Smooth muscle cell (in vitro differentiated cells): ENCODE results near the gene TRANK1. TPM values are rescaled to one million over a fixed set of nuclear protein-coding genes. Genes with fewer than 3 reads are reported as not detected.

Experiments used
- DNase-seq: peaks from one replicate; lab custom pipeline; 2025; ENCODE audit not compliant: unreplicated experiment; lab: John Stamatoyannopoulos, UW
- H2AFZ ChIP-seq: fragments of 200-600 bp; sonication (generic); 2 replicates; pipeline ENCODE4 v1.6.0; 2016; ENCODE audit warnings: antibody characterized with exemption, low read depth, mild to moderate bottlenecking
- H3F3A ChIP-seq: fragments of 200-600 bp; sonication (generic); 2 replicates; pipeline ENCODE4 v1.6.0; 2017; ENCODE audit warnings: antibody characterized with exemption, low read depth
- H3K27ac ChIP-seq: fragments of 200-600 bp; sonication (generic); 2 replicates; pipeline ENCODE4 v1.5.1; 2016; ENCODE audit warnings: low read depth, mild to moderate bottlenecking
- H3K27me3 ChIP-seq: fragments of 200-600 bp; sonication (generic); 2 replicates; pipeline ENCODE4 v1.6.1; 2016; ENCODE audit warnings: low read depth, mild to moderate bottlenecking
- H3K36me3 ChIP-seq: fragments of 200-600 bp; sonication (generic); 2 replicates; pipeline ENCODE4 v1.5.1; 2016; ENCODE audit warnings: low read depth
- H3K4me1 ChIP-seq: fragments of 200-600 bp; sonication (generic); 2 replicates; pipeline ENCODE4 v1.5.1; 2016; ENCODE audit warnings: low read depth
- H3K4me2 ChIP-seq: fragments of 200-600 bp; sonication (generic); 2 replicates; pipeline ENCODE4 v1.6.0; 2016; ENCODE audit warnings: mild to moderate bottlenecking
- H3K4me3 ChIP-seq: fragments of 200-600 bp; sonication (generic); 2 replicates; pipeline ENCODE4 v1.5.1; 2016; ENCODE audit warnings: mild to moderate bottlenecking
- H3K79me2 ChIP-seq: fragments of 200-600 bp; sonication (generic); 2 replicates; pipeline ENCODE4 v1.6.0; 2016; ENCODE audit warnings: low read depth, mild to moderate bottlenecking
- H3K9ac ChIP-seq: fragments of 200-600 bp; sonication (generic); 2 replicates; pipeline ENCODE4 v1.6.0; 2016; ENCODE audit warnings: low read depth
- H3K9me3 ChIP-seq: fragments of 200-600 bp; sonication (generic); replicated peaks from 2 replicates; pipeline ENCODE4 v1.5.1; 2016; ENCODE audit warnings: low read depth
- H4K20me1 ChIP-seq: fragments of 200-600 bp; sonication (generic); 2 replicates; pipeline ENCODE4 v1.6.0; 2016; ENCODE audit warnings: low read depth
- WGBS: methylation state at CpG from one replicate; pipeline ENCODE4 v1.1.7; 2016; ENCODE audit warnings: low lambda C conversion rate; 5-methylcytosine and 5-hydroxymethylcytosine counted together
- polyA plus RNA-seq: library from polyadenylated mRNA; unstranded; fragments of >200 nt; fragmentation: Nextera tagmentation; extraction: Ambion mirVana; gene quantifications from 2 replicates; pipeline ENCODE4 v1.2.1, GENCODE V29; 2016
- total RNA-seq: library from RNA; depleted of rRNA; stranded (reverse); fragments of >200 nt; gene quantifications from 2 replicates; pipeline ENCODE4 v1.2.3, GENCODE V29; 2014
- TF ChIP-seq, protein P1 (sequence below): fragments of 200-600 bp; sonication (generic); IDR thresholded peaks from 2 replicates; pipeline ENCODE4 v1.5.1; 2017; ENCODE audit warnings: borderline replicate concordance, mild to moderate bottlenecking, antibody characterized with exemption; ENCODE audit not compliant: insufficient read depth, poor library complexity, severe bottlenecking

TRANK1 gene
- total and polyA plus RNA-seq, 2 experiments from 2014 or later, result 2.4 to 5.2 TPM

DNA sequence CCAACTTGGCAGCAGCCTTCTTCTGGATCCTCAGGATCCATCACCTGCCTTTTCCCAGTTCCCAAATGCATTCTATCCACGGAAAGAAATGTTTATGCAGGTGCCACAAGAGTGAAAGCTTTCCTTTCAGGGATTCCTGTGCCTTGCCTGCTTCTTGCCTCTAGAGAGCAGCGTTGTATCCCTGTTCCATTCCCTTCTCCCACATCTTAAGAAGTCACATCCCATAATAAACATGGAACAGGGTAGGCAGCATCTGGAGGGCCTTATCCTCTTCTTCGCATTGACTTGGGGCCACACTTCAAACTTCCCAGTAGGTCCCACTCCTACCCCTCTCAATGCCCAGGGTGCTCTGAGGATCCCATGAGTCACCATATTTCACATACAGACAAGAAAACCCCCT is 107.8 kb downstream of the TRANK1 start:
- no peak for DNase-seq
- Histone ChIP-seq H3K27me3 (no peaks in the 10 kb centered on the region), H3K79me2 (no peaks in the 10 kb centered on the region), H3K4me2 (no peak overlapping the region), H4K20me1 (no peaks in the 10 kb centered on the region), H2AFZ (no peak overlapping the region), H3F3A (no peaks in the 10 kb centered on the region), H3K4me3 (no peak overlapping the region), H3K36me3 (peaks cover 3% of the 10 kb centered on the region), H3K9ac (no peak overlapping the region), H3K27ac (no peak overlapping the region), H3K4me1 (no peaks in the 10 kb centered on the region), H3K9me3 (no peaks in the 10 kb centered on the region)
- TF ChIP-seq, protein P1, sequence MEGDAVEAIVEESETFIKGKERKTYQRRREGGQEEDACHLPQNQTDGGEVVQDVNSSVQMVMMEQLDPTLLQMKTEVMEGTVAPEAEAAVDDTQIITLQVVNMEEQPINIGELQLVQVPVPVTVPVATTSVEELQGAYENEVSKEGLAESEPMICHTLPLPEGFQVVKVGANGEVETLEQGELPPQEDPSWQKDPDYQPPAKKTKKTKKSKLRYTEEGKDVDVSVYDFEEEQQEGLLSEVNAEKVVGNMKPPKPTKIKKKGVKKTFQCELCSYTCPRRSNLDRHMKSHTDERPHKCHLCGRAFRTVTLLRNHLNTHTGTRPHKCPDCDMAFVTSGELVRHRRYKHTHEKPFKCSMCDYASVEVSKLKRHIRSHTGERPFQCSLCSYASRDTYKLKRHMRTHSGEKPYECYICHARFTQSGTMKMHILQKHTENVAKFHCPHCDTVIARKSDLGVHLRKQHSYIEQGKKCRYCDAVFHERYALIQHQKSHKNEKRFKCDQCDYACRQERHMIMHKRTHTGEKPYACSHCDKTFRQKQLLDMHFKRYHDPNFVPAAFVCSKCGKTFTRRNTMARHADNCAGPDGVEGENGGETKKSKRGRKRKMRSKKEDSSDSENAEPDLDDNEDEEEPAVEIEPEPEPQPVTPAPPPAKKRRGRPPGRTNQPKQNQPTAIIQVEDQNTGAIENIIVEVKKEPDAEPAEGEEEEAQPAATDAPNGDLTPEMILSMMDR, result no peak
- 58% methylated on average over 3 of the region's 3 CpGs for WGBS

DNA sequence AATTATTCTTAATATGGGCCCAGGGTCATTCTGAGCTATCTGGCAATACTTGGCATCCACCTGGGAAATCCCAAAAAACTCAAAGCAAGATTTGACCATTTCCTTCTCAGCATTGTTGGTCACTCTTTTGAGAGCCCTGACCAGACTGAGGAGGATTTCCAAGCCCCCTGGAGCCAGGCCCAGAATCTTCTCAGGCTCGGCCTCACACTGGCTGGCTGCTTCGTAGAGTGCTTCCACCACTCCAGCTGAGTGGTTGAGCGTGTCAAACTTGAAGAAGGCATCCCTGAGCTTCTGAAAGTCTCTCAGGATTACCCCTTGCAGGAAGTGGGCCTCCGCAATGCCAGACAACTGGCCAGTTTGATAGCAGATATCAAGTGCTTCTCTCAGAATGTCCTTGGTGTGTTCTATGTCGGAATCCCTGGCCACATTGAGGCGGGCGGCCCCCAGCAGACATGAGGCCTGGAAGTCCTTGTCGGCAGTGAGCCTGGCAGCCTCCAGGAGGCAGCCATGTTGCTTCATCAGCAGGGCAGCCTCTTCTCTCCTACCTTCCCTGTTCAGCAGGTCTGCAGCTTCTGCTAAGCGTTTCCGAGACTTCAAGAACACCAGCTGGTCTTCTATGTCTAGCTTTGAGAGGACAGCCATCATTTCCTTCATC is 111.6 kb downstream of the TRANK1 start:
- no peak overlapping the region for H2AFZ ChIP-seq
- H3K4me1 ChIP-seq, result no peaks in the 10 kb centered on the region
- no peak for DNase-seq
- no peaks in the 10 kb centered on the region for H3K36me3 ChIP-seq
- H3K4me3 ChIP-seq, result no peak overlapping the region
- no peaks in the 10 kb centered on the region for H4K20me1 ChIP-seq
- no peak overlapping the region for H3K27ac ChIP-seq
- no peaks in the 10 kb centered on the region for H3F3A ChIP-seq
- 94% methylated on average over 10 of the region's 10 CpGs for WGBS
- TF ChIP-seq, protein P1, result no peak
- no peak overlapping the region for H3K9ac ChIP-seq
- H3K9me3 ChIP-seq, result no peaks in the 10 kb centered on the region
- no peaks in the 10 kb centered on the region for H3K79me2 ChIP-seq
- H3K4me2 ChIP-seq, result no peak overlapping the region
- H3K27me3 ChIP-seq, result no peaks in the 10 kb centered on the region

GRCh38 chr3:36832406-36832805 is 112.4 kb downstream of the TRANK1 start:
- WGBS, result 95% methylated on average over 6 of the region's 6 CpGs
- no peaks in the 10 kb centered on the region for H3K9me3 ChIP-seq
- DNase-seq, result no peak
- no peaks in the 10 kb centered on the region for H3K4me1 ChIP-seq
- H3K9ac ChIP-seq, result no peak overlapping the region
- H4K20me1 ChIP-seq, result no peaks in the 10 kb centered on the region
- no peaks in the 10 kb centered on the region for H3K79me2 ChIP-seq
- no peak overlapping the region for H3K27ac ChIP-seq
- no peaks in the 10 kb centered on the region for H3K27me3 ChIP-seq
- H3K4me3 ChIP-seq, result no peak overlapping the region
- H2AFZ ChIP-seq, result no peak overlapping the region
- no peaks in the 10 kb centered on the region for H3K36me3 ChIP-seq
- TF ChIP-seq, protein P1, result no peak
- H3F3A ChIP-seq, result no peaks in the 10 kb centered on the region
- no peak overlapping the region for H3K4me2 ChIP-seq

- Histone ChIP-seq H3K36me3 (no peaks in the 10 kb centered on the region), H3K27ac (no peak overlapping the region), H4K20me1 (no peaks in the 10 kb centered on the region), H3K27me3 (no peaks in the 10 kb centered on the region), H3K4me3 (no peak overlapping the region), H3K9ac (no peak overlapping the region), H2AFZ (no peak overlapping the region), H3F3A (no peaks in the 10 kb centered on the region), H3K4me2 (no peak overlapping the region), H3K79me2 (no peaks in the 10 kb centered on the region), H3K9me3 (no peaks in the 10 kb centered on the region), H3K4me1 (no peaks in the 10 kb centered on the region)
- WGBS, result 84% methylated on average over 5 of the region's 5 CpGs
- DNase-seq, result no peak
- TF ChIP-seq, protein P1, result no peak
Measured at GRCh38 chr3:36827133-36827532, 117.7 kb downstream of the TRANK1 start.
